Esophagus squamous epithelium (tissue), 5 donors: ENCODE measurements around the gene PRKCA. TPM values are rescaled to one million over a fixed set of nuclear protein-coding genes. Genes with fewer than 3 reads are reported as not detected.

ENCODE experiments used
- DNase-seq: peaks from one replicate; lab custom pipeline; 2025; lab: John Stamatoyannopoulos, UW
- H3K27ac ChIP-seq, 4 donors: fragments of 200-600 bp; sonication (generic); one replicate each; pipeline ENCODE4 v1.5.1; 2016 to 2019; ENCODE audit warnings: mild to moderate bottlenecking in 1 of 4
- H3K27me3 ChIP-seq, 4 donors: fragments of 200-600 bp; sonication (generic); 1 replicate in 3 of 4; 2 replicates in 1 of 4; pipeline versions ENCODE4 v1.5.1 to v1.6.0; 2017 to 2021; ENCODE audit warnings: antibody characterized with exemption in 1 of 4
- H3K36me3 ChIP-seq, 3 donors: fragments of 200-600 bp; sonication (generic); one replicate each; pipeline ENCODE4 v1.5.1; 2016 to 2019
- H3K4me1 ChIP-seq, 3 donors: fragments of 200-600 bp; sonication (generic); one replicate each; pipeline ENCODE4 v1.5.1; 2017 to 2019
- H3K4me3 ChIP-seq, 4 donors: fragments of 200-600 bp; sonication (generic); 1 replicate in 3 of 4; 2 replicates in 1 of 4; pipeline ENCODE4 v1.5.1; 2016 to 2019; ENCODE audit warnings: mild to moderate bottlenecking in 2 of 4, moderate library complexity in 1 of 4
- H3K9me3 ChIP-seq, 3 donors: fragments of 200-600 bp; sonication (generic); one replicate each; pipeline ENCODE4 v1.5.1; 2016 to 2019
- CTCF ChIP-seq, 6 experiments: fragments of 450-650 bp in 4 of 6; fragments of 200-600 bp in 2 of 6; sonication (generic) in 2 of 6; IDR thresholded peaks; one replicate each; pipeline ENCODE4 v1.5.1; 2016 to 2019; ENCODE audit warnings: antibody characterized with exemption in 6 of 6, mild to moderate bottlenecking in 4 of 6, moderate library complexity in 4 of 6
- POLR2A ChIP-seq, 4 donors: fragments of 450-650 bp; IDR thresholded peaks; one replicate each; pipeline ENCODE4 v1.6.1; 2017; ENCODE audit warnings: antibody characterized with exemption in 4 of 4, mild to moderate bottlenecking in 4 of 4, moderate library complexity in 3 of 4
- WGBS, 2 donors: methylation state at CpG; one replicate each; pipeline ENCODE4 v1.1.5; 2018; 5-methylcytosine and 5-hydroxymethylcytosine counted together
- intact Hi-C: fragments of 100-400 bp; cut with DNase I; formaldehyde crosslinking; loops from one replicate; pipeline ENCODE4 v1.15.0; 2022
- total RNA-seq, 4 donors: library from RNA; depleted of rRNA; stranded (reverse); fragments of >200 nt; gene quantifications; one replicate each; pipeline ENCODE4 v1.1.0, GENCODE V29; 2016
- donor health status: DM: yes; HTN: yes; CAD: no.

The PRKCA gene
- total RNA-seq, 4 donors from 2014 or later, result 2.4 to 9.2 (median 4.2) TPM

DNA sequence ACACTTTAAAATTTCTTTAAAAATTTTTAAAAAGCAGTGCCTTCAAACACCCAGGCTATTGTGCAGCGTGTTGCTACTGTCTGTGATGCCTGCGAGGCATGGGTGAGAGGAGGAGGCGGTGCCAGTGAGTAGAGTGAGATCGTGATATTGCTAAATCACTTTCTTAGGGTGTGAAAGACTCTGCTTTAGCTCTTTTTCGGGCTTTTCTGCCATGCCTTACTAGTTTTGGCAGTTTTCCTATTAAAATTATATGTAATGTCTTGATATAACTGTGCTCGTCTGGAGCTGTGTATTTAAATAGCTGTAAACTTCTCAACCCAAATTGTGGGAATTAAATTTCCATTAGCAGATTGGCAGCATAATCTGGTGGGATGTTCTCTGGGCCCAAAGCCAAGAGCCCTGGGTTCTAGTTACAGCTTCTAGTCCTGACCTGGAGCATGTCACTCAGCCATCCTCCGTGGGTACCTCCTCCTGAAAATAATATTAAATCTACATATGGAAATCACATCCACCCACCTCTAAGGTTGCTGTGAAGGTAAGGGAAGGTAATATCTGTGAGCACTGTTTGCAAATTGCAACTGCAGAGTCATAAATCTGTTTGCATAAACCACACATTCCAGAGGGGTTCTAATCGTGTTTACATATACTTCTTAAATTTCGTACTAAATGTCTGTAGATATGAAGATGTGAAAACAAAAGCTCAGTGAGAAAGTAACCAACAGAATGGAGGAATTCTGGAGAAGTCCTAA is 268.2 kb downstream of the PRKCA start:
- H3K4me3 ChIP-seq, result no peak overlapping the region
- H3K9me3 ChIP-seq, result no peaks in the 10 kb centered on the region
- TF ChIP-seq CTCF (IDR thresholded peaks at IDR 0.05) (no peak), POLR2A (IDR thresholded peaks at IDR 0.05) (no peak)
- H3K27ac ChIP-seq, result no peak overlapping the region
- 40 to 60% methylated on average over 9 of the region's 9 CpGs for WGBS, 2 donors
- intact Hi-C loops, result no loop called here
- DNase-seq, result no peak
- H3K27me3 ChIP-seq, result no peaks in the 10 kb centered on the region
- H3K4me1 ChIP-seq, result peaks cover 0 to 9% (median 0%) of the 10 kb centered on the region in 3 donors
- no peaks in the 10 kb centered on the region for H3K36me3 ChIP-seq

DNA sequence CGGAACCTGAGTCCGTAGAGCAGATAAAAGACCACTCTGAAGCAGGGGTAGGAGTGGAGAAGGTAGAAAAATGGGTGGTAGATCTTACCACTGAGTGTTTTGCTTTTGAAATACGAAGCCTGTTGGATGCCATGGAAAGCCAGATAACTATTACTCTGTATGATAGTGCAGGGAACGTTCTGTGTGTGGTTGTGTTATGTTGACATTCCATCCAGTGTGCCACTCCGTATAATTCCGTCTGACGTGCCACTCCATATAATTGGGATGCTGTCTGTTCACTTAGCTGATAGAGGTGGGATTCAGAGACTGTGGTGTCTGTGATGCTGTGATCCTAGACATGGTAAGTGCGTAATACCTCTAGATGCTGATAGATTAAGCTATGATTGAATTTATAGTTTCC is 269.3 kb downstream of the PRKCA start:
- H3K36me3 ChIP-seq, result no peaks in the 10 kb centered on the region
- no peaks in the 10 kb centered on the region for H3K9me3 ChIP-seq
- no peaks in the 10 kb centered on the region for H3K27me3 ChIP-seq
- intact Hi-C loops, result no loop called here
- DNase-seq, result no peak
- TF ChIP-seq POLR2A (IDR thresholded peaks at IDR 0.05), result no peak
- no peak for TF ChIP-seq CTCF (IDR thresholded peaks at IDR 0.05)
- 90 to 98% methylated on average over 8 of the region's 8 CpGs for WGBS, 2 donors
- H3K4me1 ChIP-seq, result peaks cover 0 to 9% (median 0%) of the 10 kb centered on the region in 3 donors
- no peak overlapping the region for H3K27ac ChIP-seq
- no peak overlapping the region for H3K4me3 ChIP-seq

DNA sequence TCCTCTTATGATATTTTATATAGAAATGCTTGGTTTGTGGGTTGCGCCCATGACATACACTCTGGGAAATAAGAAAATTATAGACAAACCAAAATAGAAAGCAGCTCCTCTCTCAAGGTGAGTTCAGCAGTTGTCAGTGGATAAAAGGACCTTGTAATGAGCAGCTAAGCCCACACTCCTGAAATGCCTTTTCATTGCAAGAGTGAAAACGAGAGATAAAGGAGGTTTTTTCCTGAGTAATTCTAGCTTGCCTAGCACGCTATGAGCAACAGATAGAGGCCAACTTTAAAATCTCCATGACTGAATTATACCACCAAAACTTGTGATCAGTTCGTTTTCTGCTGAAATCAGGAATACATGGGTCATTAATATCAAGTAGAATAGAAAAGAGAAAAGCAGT is 270.7 kb downstream of the PRKCA start:
- Histone ChIP-seq H3K4me1 (peaks cover 0 to 9% (median 0%) of the 10 kb centered on the region in 3 donors), H3K27ac (no peak overlapping the region), H3K36me3 (no peaks in the 10 kb centered on the region), H3K9me3 (no peaks in the 10 kb centered on the region), H3K4me3 (no peak overlapping the region), H3K27me3 (no peaks in the 10 kb centered on the region)
- no peak for DNase-seq
- intact Hi-C loops, result no loop called here
- no peak for TF ChIP-seq CTCF (IDR thresholded peaks at IDR 0.05)
- WGBS, 2 donors, result 78 to 80% methylated on average over 4 of the region's 4 CpGs

DNA sequence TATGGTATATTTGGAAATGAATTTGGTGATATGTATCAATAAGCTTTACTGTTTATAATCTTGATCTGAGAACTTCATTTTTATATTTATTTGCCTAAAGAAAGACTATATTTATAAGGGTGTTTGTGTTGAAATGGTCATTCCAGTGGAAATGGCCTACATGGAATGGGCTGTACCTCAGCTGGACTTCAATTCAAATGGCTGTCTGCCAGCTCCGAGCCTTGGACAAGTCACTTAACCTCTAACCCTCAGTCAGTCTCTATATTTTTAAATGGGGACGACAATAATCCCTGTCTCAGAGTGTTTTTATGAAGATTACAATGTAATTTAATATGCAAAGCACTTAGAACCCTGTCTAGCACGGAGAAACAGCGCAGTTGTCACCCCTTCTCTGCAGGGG is 271.7 kb downstream of the PRKCA start:
- TF ChIP-seq POLR2A (IDR thresholded peaks at IDR 0.05) (no peak), CTCF (IDR thresholded peaks at IDR 0.05) (no peak)
- H3K9me3 ChIP-seq, result no peaks in the 10 kb centered on the region
- intact Hi-C loops, result no loop called here
- DNase-seq, result no peak
- H3K4me1 ChIP-seq, result peaks cover 0 to 12% (median 0%) of the 10 kb centered on the region in 3 donors
- H3K4me3 ChIP-seq, result no peak overlapping the region
- WGBS, 2 donors, result 84 to 85% methylated on average over 4 of the region's 4 CpGs
- H3K36me3 ChIP-seq, result no peaks in the 10 kb centered on the region
- no peaks in the 10 kb centered on the region for H3K27me3 ChIP-seq
- H3K27ac ChIP-seq, result no peak overlapping the region

DNA sequence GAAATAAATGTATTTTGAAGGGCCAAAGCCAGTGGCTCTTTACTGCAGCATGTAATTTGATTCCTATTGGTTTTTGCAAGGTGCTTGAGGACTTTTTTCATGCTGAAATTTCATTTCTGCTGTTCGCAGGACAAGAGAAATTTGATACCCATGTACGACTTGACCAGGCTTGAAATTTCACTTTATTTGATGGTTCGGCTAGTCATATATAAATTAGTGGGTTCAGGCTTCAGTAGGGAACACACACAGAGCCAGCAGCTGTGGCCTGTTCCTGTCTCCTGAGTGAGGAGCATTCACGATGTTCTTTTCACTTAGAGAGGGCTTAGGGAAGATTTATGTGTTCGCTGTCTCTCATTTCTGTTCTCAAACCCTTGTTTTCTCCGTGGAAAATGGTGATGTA is 274.1 kb downstream of the PRKCA start:
- H3K27ac ChIP-seq, result no peak overlapping the region
- H3K4me3 ChIP-seq, result no peak overlapping the region
- no peak for TF ChIP-seq CTCF (IDR thresholded peaks at IDR 0.05)
- TF ChIP-seq POLR2A (IDR thresholded peaks at IDR 0.05), result no peak
- no peak for DNase-seq
- 66 to 80% methylated on average over 6 of the region's 6 CpGs for WGBS, 2 donors
- H3K9me3 ChIP-seq, result no peaks in the 10 kb centered on the region
- intact Hi-C loops, result no loop called here
- peaks cover 0 to 26% (median 0%) of the 10 kb centered on the region in 3 donors for H3K4me1 ChIP-seq
- H3K36me3 ChIP-seq, result no peaks in the 10 kb centered on the region
- H3K27me3 ChIP-seq, result no peaks in the 10 kb centered on the region
